Ascending aorta (tissue), 2 donors: ENCODE results near the gene ITGB4. TPM values are rescaled to one million over a fixed set of nuclear protein-coding genes. Genes with fewer than 3 reads are reported as not detected.

ENCODE experiments used
- DNase-seq, 2 donors: peaks; one replicate each; pipeline ENCODE4 v3.0.0-alpha.2; 2019; ENCODE audit warnings: low spot score in 2 of 2
- H3K27ac ChIP-seq, 2 donors: fragments of 200-600 bp; sonication (generic); one replicate each; pipeline ENCODE4 v1.5.1; 2016 to 2017; ENCODE audit warnings: mild to moderate bottlenecking in 1 of 2
- H3K27me3 ChIP-seq: fragments of 200-600 bp; sonication (generic); one replicate; pipeline ENCODE4 v1.5.1; 2017
- H3K36me3 ChIP-seq, 2 donors: fragments of 200-600 bp; sonication (generic); one replicate each; pipeline ENCODE4 v1.5.1; 2016
- H3K4me1 ChIP-seq, 2 donors: fragments of 200-600 bp; sonication (generic); one replicate each; pipeline ENCODE4 v1.5.1; 2016 to 2017; ENCODE audit warnings: mild to moderate bottlenecking in 1 of 2
- H3K4me3 ChIP-seq, 2 donors: fragments of 200-600 bp; sonication (generic); one replicate each; pipeline ENCODE4 v1.5.1; 2016 to 2017; ENCODE audit warnings: mild to moderate bottlenecking in 1 of 2
- H3K9me3 ChIP-seq, 2 donors: fragments of 200-600 bp; sonication (generic); one replicate each; pipeline ENCODE4 v1.5.1; 2016
- intact Hi-C: fragments of 100-400 bp; cut with DNase I; formaldehyde crosslinking; loops from one replicate; pipeline ENCODE4 v1.15.1; 2023
- total RNA-seq: library from RNA; depleted of rRNA; stranded (reverse); fragments of >200 nt; gene quantifications from one replicate; pipeline ENCODE4 v1.1.0, GENCODE V29; 2016
- TF ChIP-seq, protein P1 (sequence below), 3 experiments: fragments of 200-600 bp in 2 of 3; fragments of 450-650 bp in 1 of 3; sonication (generic) in 2 of 3; IDR thresholded peaks; one replicate each; pipeline ENCODE4 v1.5.1; 2016 to 2019; ENCODE audit warnings: antibody characterized with exemption in 3 of 3, mild to moderate bottlenecking in 1 of 3, moderate library complexity in 1 of 3

Gene ITGB4
- total RNA-seq, 1 donor from 2014 or later, result 152 TPM

DNA sequence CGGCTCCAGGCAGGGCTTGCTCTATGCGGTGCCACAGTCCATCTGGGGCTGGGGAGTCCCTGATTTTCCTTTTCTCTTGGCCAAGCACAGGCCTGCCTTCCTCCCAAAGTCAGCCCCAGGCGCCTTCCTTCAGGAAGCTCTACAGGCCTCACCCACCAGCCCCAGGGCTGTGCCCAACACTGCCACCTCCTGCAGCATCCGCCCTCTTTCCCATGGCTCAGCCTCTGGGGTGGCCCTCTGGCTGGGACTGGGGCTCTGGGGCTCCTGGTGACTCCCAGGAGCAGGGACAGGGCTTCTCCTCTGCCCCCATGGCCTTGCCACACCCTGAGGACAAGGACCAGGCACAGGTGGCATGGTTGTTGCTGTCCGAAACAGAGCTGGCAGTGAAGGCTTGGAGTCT lies 817 bp downstream of the ITGB4 start:
- peaks cover 17% of the 10 kb centered on the region for H3K27me3 ChIP-seq
- TF ChIP-seq, protein P1, sequence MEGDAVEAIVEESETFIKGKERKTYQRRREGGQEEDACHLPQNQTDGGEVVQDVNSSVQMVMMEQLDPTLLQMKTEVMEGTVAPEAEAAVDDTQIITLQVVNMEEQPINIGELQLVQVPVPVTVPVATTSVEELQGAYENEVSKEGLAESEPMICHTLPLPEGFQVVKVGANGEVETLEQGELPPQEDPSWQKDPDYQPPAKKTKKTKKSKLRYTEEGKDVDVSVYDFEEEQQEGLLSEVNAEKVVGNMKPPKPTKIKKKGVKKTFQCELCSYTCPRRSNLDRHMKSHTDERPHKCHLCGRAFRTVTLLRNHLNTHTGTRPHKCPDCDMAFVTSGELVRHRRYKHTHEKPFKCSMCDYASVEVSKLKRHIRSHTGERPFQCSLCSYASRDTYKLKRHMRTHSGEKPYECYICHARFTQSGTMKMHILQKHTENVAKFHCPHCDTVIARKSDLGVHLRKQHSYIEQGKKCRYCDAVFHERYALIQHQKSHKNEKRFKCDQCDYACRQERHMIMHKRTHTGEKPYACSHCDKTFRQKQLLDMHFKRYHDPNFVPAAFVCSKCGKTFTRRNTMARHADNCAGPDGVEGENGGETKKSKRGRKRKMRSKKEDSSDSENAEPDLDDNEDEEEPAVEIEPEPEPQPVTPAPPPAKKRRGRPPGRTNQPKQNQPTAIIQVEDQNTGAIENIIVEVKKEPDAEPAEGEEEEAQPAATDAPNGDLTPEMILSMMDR (IDR thresholded peaks at IDR 0.05), result no peak
- peaks cover 0 to 6% of the 10 kb centered on the region in 2 donors for H3K4me1 ChIP-seq
- H3K9me3 ChIP-seq, result no peaks in the 10 kb centered on the region
- intact Hi-C loops, result no loop called here
- DNase-seq, result no peak
- H3K27ac ChIP-seq, result no peak overlapping the region
- H3K36me3 ChIP-seq, result no peaks in the 10 kb centered on the region
- peak overlapping the region in 1 of 2 donors; percentile 62 for H3K4me3 ChIP-seq

DNA sequence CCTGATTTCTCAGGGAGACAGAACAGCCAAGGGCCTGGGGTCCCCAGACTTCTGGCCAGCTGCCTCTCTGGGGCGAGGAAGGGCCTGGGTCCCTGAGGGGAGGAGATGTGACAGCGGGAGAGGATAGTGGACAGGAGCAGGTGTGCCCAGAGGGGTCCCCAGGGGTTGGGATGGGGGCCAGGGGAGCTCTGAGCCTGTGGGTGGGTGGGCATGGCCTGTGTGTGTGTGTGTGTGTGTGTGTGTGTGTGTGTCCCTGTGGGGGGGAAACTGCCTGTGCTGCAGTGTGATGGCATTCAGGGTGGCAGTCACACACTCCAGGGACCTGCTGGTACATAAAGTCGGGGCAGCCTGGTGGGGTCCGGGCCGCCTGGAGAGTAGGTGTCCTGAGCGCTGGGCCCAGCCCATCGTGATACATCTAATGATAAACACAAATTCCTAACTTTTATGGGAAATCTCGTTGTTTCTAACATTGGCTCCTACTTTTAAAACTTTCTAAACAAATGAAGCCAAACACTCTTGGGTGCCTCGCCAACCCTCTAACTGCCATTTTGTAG lies 1.4 kb downstream of the ITGB4 start:
- intact Hi-C loops, result no loop called here

DNA sequence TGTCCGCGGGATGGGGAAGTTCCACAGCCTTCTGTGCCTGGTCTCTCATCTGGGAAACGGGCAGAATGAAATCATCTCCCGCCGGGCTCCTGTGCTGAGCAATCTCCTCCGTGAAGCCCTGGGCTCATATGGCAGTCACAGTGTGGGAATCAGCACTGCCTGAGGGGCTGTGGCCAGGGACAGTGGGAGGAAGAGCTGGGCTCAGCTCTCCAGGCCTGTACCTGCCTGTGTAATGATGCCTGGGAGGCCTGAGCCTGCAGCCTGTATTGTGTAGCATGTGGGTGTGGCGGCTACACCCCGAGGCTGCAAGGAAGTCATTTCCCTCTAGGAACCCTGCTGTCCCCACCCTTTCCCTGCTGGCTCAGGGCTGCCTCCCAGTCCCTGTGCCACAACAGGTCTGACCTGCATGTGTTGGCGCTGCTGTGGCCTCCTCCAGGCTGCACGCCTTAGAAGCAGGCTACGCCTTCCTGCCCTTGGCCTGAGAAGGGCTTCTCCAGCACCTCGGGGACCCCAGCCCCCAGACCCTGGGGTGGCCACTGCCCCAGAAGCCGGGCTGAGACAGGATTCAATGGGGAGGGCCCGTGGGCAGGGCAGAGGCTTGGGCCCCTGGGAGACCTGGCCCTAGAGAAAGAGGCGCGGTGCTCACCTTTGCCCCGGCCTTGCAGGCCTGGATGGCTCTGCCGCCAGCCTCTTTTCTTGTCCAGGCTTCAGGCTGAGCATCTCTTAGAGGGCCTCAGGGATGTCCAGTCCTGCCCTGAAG lies 2.1 kb downstream of the ITGB4 start:
- Histone ChIP-seq H3K27me3 (peaks cover 17% of the 10 kb centered on the region), H3K27ac (no peak overlapping the region), H3K36me3 (no peaks in the 10 kb centered on the region), H3K4me1 (peaks cover 0 to 6% of the 10 kb centered on the region in 2 donors), H3K4me3 (no peak overlapping the region), H3K9me3 (no peaks in the 10 kb centered on the region)
- intact Hi-C loops, result no loop called here
- TF ChIP-seq, protein P1 (IDR thresholded peaks at IDR 0.05), result no peak
- no peak for DNase-seq

More for the DNA sequence above, 1.4 kb downstream of the ITGB4 start:
- no peak for DNase-seq
- Histone ChIP-seq H3K9me3 (no peaks in the 10 kb centered on the region), H3K4me1 (peaks cover 0 to 6% of the 10 kb centered on the region in 2 donors), H3K27ac (no peak overlapping the region), H3K36me3 (no peaks in the 10 kb centered on the region), H3K4me3 (no peak overlapping the region), H3K27me3 (peaks cover 17% of the 10 kb centered on the region)
- TF ChIP-seq, protein P1 (IDR thresholded peaks at IDR 0.05), result no peak

DNA sequence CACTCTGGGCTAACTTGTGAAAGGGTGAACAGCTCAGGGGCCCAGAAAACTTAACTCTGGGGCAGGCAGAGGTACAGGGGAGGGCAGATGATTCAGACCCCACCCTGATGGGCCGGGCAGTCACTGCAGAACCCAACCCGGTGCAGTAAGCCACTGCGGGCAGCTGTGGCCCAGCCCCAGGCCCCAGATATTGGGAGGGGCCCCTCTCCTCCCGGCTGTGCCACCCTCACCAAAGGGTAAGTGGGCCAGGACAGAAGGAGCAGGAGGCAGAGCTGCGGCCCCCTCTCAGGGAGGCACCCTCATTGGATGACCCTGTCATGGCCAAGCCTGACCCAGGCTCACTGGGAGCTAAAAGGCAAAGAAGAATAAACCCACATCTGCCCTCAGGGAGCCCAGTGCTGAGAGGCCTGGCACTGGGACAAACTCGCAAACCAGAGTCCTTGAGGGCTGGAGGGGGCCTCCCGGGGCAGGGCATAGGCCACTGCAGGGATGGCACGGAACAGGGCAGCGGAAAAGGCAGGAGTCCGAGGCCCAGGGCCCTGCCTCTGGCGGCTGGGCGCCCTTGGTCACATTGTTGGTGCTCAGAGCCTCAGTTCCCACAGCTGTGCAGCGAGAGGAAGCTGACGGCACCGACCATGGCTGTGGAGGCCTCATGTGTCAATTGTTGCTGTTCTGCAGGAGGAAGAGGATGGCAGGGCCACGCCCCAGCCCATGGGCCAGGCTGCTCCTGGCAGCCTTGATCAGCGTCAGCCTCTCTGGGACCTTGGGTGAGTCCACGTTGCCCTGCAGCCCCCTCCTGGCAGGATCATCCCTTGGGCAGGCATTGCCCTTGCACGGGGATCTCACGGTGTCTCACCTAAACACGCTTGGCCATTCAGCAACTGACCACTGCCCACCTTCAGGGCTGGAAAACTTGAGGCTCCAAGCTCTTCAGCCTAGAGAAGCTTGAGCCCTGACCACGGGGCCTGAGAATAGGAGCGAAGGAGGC lies 3.1 kb downstream of the ITGB4 start:
- Histone ChIP-seq H3K4me3 (no peak overlapping the region), H3K27ac (no peak overlapping the region), H3K4me1 (peaks cover 0 to 6% of the 10 kb centered on the region in 2 donors), H3K9me3 (no peaks in the 10 kb centered on the region), H3K27me3 (peaks cover 17% of the 10 kb centered on the region), H3K36me3 (no peaks in the 10 kb centered on the region)
- no peak for DNase-seq
- TF ChIP-seq, protein P1 (IDR thresholded peaks at IDR 0.05), result no peak
- intact Hi-C loops, result no loop called here

DNA sequence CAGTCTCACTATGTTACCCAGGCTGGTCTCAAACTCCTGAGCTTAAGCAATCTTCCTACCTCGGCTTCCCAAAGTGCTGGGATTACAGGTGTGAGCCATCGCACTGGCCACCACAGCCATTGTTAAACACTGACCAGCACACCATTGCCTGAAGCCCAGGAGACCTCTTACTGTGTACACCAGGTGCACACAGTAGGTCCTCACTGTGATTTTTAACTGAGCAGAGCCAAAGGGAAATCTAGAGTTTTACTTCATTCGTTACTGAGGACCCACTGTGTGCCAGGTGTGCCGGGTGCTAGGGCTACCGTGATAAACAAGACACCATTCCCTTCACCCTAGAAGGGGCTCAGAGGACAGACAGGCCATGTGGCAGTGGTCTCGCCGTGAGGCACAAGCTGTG lies 4.2 kb downstream of the ITGB4 start:
- peaks cover 14% of the 10 kb centered on the region for H3K27me3 ChIP-seq
- peaks cover 0 to 6% of the 10 kb centered on the region in 2 donors for H3K4me1 ChIP-seq
- no peaks in the 10 kb centered on the region for H3K36me3 ChIP-seq
- no peak overlapping the region for H3K27ac ChIP-seq
- no peaks in the 10 kb centered on the region for H3K9me3 ChIP-seq
- DNase-seq, result no peak
- intact Hi-C loops, result no loop called here
- TF ChIP-seq, protein P1 (IDR thresholded peaks at IDR 0.05), result no peak
- no peak overlapping the region for H3K4me3 ChIP-seq
